ENCODE measurements around the gene ASPM. TPM values are rescaled to one million over a fixed set of nuclear protein-coding genes. Genes with fewer than 3 reads are reported as not detected.

Gene ASPM
- total RNA-seq, 4 donors from 2014 or later: under 0.01 to 38.0 (median 0.12) TPM; not detected in 1

DNA sequence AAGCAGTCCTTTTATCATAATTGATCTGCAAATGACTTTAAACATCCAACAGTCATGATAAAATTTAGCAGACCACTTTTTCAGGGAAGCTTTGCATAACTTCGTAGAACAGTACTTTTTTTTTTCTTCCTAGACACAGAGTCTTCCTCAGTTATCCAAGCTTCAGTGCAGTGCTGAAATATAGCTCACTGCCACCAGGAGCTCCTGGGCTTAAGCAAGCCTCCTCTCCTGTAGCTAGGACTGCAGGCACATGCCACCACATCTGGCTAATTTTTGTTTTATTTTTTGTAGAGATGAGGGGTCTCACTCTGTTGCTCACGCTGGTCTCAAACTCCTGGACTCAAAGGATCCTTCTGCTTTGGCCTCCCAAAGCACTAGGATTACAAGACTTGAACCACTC lies 83.3 kb downstream of the ASPM start:
- Histone ChIP-seq H3K27me3 (no peaks in the 10 kb centered on the region), H3K4me1 (no peaks in the 10 kb centered on the region), H3K4me3 (no peak overlapping the region), H3K9me3 (no peaks in the 10 kb centered on the region), H3K36me3 (no peaks in the 10 kb centered on the region), H3K27ac (no peak overlapping the region)
- DNase-seq: no peak
- intact Hi-C loops (cut with DNase I; ENCODE audit: low total_unique reads): no loop called here
- TF ChIP-seq, protein P1, sequence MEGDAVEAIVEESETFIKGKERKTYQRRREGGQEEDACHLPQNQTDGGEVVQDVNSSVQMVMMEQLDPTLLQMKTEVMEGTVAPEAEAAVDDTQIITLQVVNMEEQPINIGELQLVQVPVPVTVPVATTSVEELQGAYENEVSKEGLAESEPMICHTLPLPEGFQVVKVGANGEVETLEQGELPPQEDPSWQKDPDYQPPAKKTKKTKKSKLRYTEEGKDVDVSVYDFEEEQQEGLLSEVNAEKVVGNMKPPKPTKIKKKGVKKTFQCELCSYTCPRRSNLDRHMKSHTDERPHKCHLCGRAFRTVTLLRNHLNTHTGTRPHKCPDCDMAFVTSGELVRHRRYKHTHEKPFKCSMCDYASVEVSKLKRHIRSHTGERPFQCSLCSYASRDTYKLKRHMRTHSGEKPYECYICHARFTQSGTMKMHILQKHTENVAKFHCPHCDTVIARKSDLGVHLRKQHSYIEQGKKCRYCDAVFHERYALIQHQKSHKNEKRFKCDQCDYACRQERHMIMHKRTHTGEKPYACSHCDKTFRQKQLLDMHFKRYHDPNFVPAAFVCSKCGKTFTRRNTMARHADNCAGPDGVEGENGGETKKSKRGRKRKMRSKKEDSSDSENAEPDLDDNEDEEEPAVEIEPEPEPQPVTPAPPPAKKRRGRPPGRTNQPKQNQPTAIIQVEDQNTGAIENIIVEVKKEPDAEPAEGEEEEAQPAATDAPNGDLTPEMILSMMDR (IDR thresholded peaks at IDR 0.05): no peak
- TF ChIP-seq POLR2A (IDR thresholded peaks at IDR 0.05): no peak

DNA sequence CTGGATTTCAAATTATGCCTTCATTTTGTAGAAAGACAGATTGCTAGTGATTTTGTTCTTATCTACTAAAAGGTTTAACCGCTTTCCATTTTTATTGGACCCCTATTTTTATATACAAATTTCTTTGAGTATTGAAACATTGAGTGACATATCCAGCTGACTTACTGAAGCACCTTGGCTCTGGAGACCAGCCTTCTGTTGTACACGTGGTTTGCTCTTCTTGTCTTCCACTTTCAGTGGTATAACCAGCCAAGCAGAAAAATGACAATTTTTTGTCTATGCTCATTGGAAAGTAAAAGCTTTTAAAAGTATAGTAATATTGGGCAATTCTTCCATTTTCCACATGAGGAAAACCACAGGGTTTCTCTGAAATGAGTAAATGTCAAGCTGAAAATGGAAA lies 83.8 kb downstream of the ASPM start:
- H3K4me3 ChIP-seq: no peak overlapping the region
- no peaks in the 10 kb centered on the region for H3K36me3 ChIP-seq
- DNase-seq: no peak
- H3K27me3 ChIP-seq: no peaks in the 10 kb centered on the region
- TF ChIP-seq, protein P1 (IDR thresholded peaks at IDR 0.05): no peak
- TF ChIP-seq POLR2A (IDR thresholded peaks at IDR 0.05): no peak
- no peaks in the 10 kb centered on the region for H3K9me3 ChIP-seq
- no peaks in the 10 kb centered on the region for H3K4me1 ChIP-seq
- no peak overlapping the region for H3K27ac ChIP-seq
- intact Hi-C loops (cut with DNase I; ENCODE audit: low total_unique reads): no loop called here

DNA sequence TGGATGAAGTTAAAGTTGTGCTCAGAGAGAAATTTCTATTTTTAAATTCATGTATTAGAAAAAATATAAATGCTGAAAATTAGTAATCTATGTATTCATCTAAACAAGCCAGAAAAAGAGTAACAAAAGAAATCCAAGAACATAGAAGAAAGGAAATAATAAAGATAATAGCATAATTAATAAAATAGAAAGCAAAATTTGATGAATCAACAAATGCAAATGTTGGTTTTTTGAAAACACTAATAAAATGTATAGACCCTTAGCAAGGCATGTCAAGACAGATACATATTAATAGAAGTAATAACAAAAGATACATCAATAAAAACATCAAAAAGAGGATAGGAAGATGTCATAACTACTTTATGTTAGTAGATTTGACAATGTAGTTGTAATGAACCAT lies 97.4 kb downstream of the ASPM start:
- TF ChIP-seq, protein P1 (IDR thresholded peaks at IDR 0.05): no peak
- TF ChIP-seq POLR2A (IDR thresholded peaks at IDR 0.05): no peak
- H3K36me3 ChIP-seq: no peaks in the 10 kb centered on the region

GRCh38 chr1:197042676-197043341 lies 103.7 kb downstream of the ASPM start:
- intact Hi-C loops (cut with DNase I; ENCODE audit: low total_unique reads): no loop called here
- Histone ChIP-seq H3K27me3 (no peaks in the 10 kb centered on the region), H3K9me3 (no peaks in the 10 kb centered on the region), H3K4me3 (no peak overlapping the region), H3K4me1 (no peaks in the 10 kb centered on the region), H3K36me3 (no peaks in the 10 kb centered on the region), H3K27ac (no peak overlapping the region)
- TF ChIP-seq, protein P1 (IDR thresholded peaks at IDR 0.05): no peak
- no peak for TF ChIP-seq POLR2A (IDR thresholded peaks at IDR 0.05)
- DNase-seq: no peak

More for the DNA sequence above, 97.4 kb downstream of the ASPM start:
- no peak overlapping the region for H3K4me3 ChIP-seq
- no peaks in the 10 kb centered on the region for H3K9me3 ChIP-seq
- no peak overlapping the region for H3K27ac ChIP-seq
- no peaks in the 10 kb centered on the region for H3K4me1 ChIP-seq
- no peaks in the 10 kb centered on the region for H3K27me3 ChIP-seq
- no peak for DNase-seq
- intact Hi-C loops (cut with DNase I; ENCODE audit: low total_unique reads): no loop called here

GRCh38 chr1:197041486-197042353 lies 104.7 kb downstream of the ASPM start:
- no peak for DNase-seq
- H3K4me1 ChIP-seq: no peaks in the 10 kb centered on the region
- no peak overlapping the region for H3K27ac ChIP-seq
- no peaks in the 10 kb centered on the region for H3K9me3 ChIP-seq
- H3K4me3 ChIP-seq: no peak overlapping the region
- H3K36me3 ChIP-seq: no peaks in the 10 kb centered on the region
- intact Hi-C loops (cut with DNase I; ENCODE audit: low total_unique reads): no loop called here
- TF ChIP-seq, protein P1 (IDR thresholded peaks at IDR 0.05): no peak
- no peak for TF ChIP-seq POLR2A (IDR thresholded peaks at IDR 0.05)
- no peaks in the 10 kb centered on the region for H3K27me3 ChIP-seq
